Stimulated activated CD4-positive, alpha-beta T cell treated with anti-CD3 and anti-CD28 coated beads, Interleukin-1b, Interleukin-23, amount 100 ng/mL, for 4 hours (primary cell): ENCODE measurements around the gene RERG.
"Not testable (repeated sequence)": the region's sequence is repeated elsewhere in the genome, so short reads cannot be mapped to it uniquely, and the experiment has no call there.

ENCODE experiments used
- DNase-seq, 2 donors: peaks; one replicate each; pipeline ENCODE4 v3.0.0-alpha.2; 2020; ENCODE audit warnings: low read depth in 2 of 2

The RERG gene

GRCh38 chr12:15143467-15143866 is 77.8 kb downstream of the RERG start:
- no peak for DNase-seq

- DNase-seq: no peak
Measured at GRCh38 chr12:15142711-15143110, 78.5 kb downstream of the RERG start.

- no peak for DNase-seq
Measured at GRCh38 chr12:15131431-15131830, 89.8 kb downstream of the RERG start.

- no peak for DNase-seq
Measured at GRCh38 chr12:15130541-15130940, 90.7 kb downstream of the RERG start.

GRCh38 chr12:15123401-15123800 is 97.8 kb downstream of the RERG start:
- DNase-seq: no peak

GRCh38 chr12:15122344-15122743 is 98.9 kb downstream of the RERG start:
- DNase-seq: no peak

GRCh38 chr12:15118955-15119354 is 102.3 kb downstream of the RERG start:
- no peak for DNase-seq

GRCh38 chr12:15116983-15117382 is 104.2 kb downstream of the RERG start:
- no peak for DNase-seq

- DNase-seq: no peak
Measured at GRCh38 chr12:15116086-15116485, 105.1 kb downstream of the RERG start.

- DNase-seq: no peak
Measured at GRCh38 chr12:15115434-15115833, 105.8 kb downstream of the RERG start.

- DNase-seq: no peak
Measured at GRCh38 chr12:15114501-15114900, 106.7 kb downstream of the RERG start.

- DNase-seq: no peak
Measured at GRCh38 chr12:15092826-15093225, 128.4 kb downstream of the RERG start.

GRCh38 chr12:15090441-15090840 is 130.8 kb downstream of the RERG start:
- DNase-seq: no peak

- DNase-seq: no peak
Measured at GRCh38 chr12:15088105-15088504, 133.1 kb downstream of the RERG start.

- DNase-seq: not testable (repeated sequence)
Measured at GRCh38 chr12:15077751-15078150, 143.5 kb downstream of the RERG start.

- no peak for DNase-seq
Measured at GRCh38 chr12:15074351-15074750, 146.9 kb downstream of the RERG start.

- DNase-seq: no peak
Measured at GRCh38 chr12:15059123-15059522, 162.1 kb downstream of the RERG start.
